ENCODE measurements around the gene CDKN2B.
"Not testable (repeated sequence)": the region's sequence is repeated elsewhere in the genome, so short reads cannot be mapped to it uniquely, and the experiment has no call there.

The CDKN2B gene

GRCh38 chr9:21968331-21969010 lies 40.6 kb downstream of the CDKN2B start:
- no peak for DNase-seq

DNA sequence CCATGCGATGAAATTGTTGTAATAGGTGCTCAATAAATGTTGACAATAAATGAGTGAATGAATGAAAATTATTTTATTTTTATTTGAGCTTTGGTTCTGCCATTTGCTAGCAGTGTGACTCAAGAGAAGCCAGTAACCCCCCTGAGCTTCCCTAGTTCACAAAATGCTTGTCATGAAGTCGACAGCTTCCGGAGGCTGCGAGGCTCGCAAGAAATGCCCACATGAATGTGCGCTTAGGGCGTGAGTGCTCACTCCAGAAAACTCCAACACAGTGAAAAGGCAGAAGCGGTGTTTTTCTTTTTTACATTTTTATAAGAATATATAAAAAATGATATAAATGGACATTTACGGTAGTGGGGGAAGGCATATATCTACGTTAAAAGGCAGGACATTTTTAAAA lies 41.4 kb downstream of the CDKN2B start:
- DNase-seq: no peak

DNA sequence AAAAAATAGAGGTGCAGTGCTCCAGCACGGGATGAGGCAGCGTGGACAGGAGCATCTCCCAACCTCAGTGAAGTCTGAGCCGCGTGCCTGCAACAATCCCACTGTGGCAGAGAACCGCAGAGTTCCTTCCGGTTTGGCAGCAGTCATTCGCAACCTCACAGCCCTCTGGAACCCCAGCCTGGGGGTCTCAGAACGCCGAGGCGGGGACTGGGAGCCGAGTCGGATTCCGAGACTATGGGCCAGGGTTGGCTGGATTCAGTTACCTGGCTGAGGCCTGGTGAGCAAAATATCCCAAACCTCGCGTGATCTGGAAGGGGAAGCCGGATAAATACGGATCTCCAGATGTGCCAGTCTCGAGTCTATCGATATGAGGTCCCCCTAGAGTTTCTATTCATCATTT lies 41.9 kb downstream of the CDKN2B start:
- no peak for DNase-seq

DNA sequence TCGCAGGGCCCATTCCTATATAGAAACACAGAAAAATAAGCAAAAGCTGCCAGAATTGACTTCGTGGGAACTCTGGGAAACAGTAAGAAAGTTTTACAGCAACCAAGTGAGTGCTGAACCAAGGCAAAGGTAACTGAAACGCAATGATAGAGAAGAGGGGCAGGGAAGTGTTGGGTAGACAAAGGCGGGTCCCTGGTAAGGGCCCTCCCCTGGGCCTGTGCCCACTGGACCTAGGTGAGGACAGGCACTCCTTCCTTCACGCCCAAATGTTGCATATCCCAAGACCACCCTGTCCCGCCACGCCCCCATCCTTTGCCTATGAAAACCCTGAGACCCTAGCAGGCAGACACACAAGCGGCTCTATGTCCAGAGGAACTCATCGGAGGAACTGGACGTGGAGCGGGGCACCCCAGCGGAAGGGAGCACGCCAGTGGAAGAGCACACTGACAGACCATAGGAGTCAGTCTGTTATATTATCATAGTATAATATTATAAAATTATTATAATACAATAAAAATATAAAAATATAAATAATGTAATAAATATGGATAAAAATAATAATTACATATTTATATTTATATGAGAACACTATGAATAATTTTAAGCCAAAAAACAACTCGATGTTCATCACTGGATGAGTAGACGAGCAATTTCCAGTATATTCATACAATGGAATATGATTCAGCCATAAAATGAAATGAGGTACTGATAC lies 42.8 kb downstream of the CDKN2B start:
- DNase-seq: no peak

DNA sequence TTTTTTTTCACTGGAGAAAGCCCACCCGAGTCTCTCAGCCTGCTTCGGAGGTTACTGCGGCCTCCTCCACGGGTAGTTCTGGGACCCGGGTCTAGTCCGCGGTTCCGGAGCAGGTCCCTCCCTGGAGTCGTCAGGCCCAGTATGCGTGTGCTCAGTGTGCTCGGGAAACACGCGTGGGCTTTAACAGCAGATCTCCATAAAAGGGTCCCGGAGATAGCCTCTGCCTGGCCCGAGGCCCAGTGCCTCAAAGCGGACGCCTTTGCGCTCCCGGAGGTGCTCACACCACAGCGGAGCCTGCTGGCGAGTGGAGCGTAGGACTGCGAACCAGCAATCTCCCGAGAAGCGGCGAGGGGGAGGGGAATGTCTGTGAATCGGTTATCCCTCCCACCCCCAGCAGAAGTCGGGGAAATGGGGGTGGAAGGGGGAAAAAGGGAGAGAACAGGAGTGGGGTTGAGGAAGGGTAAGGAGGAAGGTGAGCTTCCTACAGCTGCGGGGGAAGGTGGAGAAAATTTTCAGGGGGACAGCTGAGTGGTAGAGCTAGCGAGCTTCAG lies 43.6 kb downstream of the CDKN2B start:
- no peak for DNase-seq

- DNase-seq: no peak
These were observed 44.1 kb downstream of the CDKN2B start for GRCh38 chr9:21964925-21965385.

DNA sequence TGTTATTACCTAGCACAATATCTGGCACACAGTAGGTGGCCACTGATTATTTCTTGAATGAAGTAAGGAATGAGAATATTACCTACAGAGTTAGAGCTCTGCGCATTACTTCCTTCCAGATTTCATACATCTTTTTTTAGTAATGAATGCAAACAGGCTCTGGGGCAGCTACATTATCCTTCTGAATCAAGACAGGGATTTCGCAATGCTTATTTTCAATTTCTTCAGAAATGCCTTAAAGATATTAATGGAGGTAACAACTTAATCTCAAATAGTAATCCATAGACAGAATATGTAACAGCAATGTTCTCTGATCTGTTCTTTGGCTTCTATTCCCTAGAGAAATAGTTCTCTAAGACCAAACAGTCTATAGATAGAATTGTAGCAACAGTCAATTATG lies 47.5 kb downstream of the CDKN2B start:
- no peak for DNase-seq

DNA sequence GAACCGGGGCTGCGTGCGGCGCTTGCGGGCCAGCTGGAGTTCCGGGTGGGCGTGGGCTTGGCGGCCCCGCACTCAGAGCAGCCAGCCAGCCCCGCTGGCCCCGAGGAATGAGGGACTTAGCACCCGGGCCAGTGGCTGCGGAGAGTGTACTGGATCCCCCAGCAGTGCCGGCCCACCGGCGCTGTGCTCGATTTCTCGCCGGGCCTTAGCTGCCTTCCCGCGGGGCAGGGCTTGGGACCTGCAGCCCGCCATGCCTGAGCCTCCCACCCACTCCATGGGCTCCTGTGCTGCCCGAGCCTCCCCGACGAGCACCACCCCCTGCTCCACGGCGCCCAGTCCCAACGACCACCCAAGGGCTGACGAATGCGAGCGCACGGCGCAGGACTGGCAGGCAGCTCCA lies 49.8 kb downstream of the CDKN2B start:
- DNase-seq: not testable (repeated sequence)

- DNase-seq: no peak
These were observed 50.3 kb downstream of the CDKN2B start for GRCh38 chr9:21958833-21959232.
